GM18867 (cell line): Measurements from ENCODE around the gene NOL6.
"Not testable (repeated sequence)": the region's sequence is repeated elsewhere in the genome, so short reads cannot be mapped to it uniquely, and the experiment has no call there.

Experiments
- ATAC-seq: cut with Tn5 transposase; IDR thresholded peaks from one replicate; pipeline ENCODE4 v1.9.1; 2021; ENCODE audit warnings: mild to moderate bottlenecking, moderate library complexity; ENCODE audit not compliant: unreplicated experiment

NOL6 gene

GRCh38 chr9:33473643-33474352 is at the start of gene NOL6:
Gene NOL6 (minus strand): TSS chr9:33473924. CDS start chr9:33473842, 82 bp downstream.
- peak; percentile 98 for ATAC-seq

- not testable (repeated sequence) for ATAC-seq
These were observed 48.1 kb upstream of the NOL6 start for GRCh38 chr9:33521861-33522260.

- ATAC-seq, result not testable (repeated sequence)
These were observed 44.3 kb upstream of the NOL6 start for GRCh38 chr9:33517934-33518577.

GRCh38 chr9:33517373-33517772 is 43.6 kb upstream of the NOL6 start:
- no peak for ATAC-seq

- ATAC-seq, result not testable (repeated sequence)
These were observed 42.7 kb upstream of the NOL6 start for GRCh38 chr9:33516397-33516796.

- ATAC-seq, result not testable (repeated sequence)
These were observed 41.7 kb upstream of the NOL6 start for GRCh38 chr9:33515342-33515995.

GRCh38 chr9:33512535-33512934 is 38.8 kb upstream of the NOL6 start:
- not testable (repeated sequence) for ATAC-seq

- not testable (repeated sequence) for ATAC-seq
These were observed 37.4 kb upstream of the NOL6 start for GRCh38 chr9:33511184-33511517.

GRCh38 chr9:33510262-33511183 is 36.8 kb upstream of the NOL6 start:
- ATAC-seq, result no peak

GRCh38 chr9:33506626-33507370 is 33.1 kb upstream of the NOL6 start:
- no peak for ATAC-seq

- no peak for ATAC-seq
These were observed 24.7 kb upstream of the NOL6 start for GRCh38 chr9:33498387-33498786.

GRCh38 chr9:33493819-33494218 is 20.1 kb upstream of the NOL6 start:
- ATAC-seq, result not testable (repeated sequence)

- ATAC-seq, result no peak
These were observed 15.3 kb upstream of the NOL6 start for GRCh38 chr9:33489066-33489465.

GRCh38 chr9:33485312-33485711 is 11.6 kb upstream of the NOL6 start:
- not testable (repeated sequence) for ATAC-seq

GRCh38 chr9:33480976-33481375 is 7.3 kb upstream of the NOL6 start:
- ATAC-seq, result no peak

- ATAC-seq, result no peak
These were observed 6.4 kb upstream of the NOL6 start for GRCh38 chr9:33480106-33480505.

- ATAC-seq, result no peak
These were observed 2.8 kb upstream of the NOL6 start for GRCh38 chr9:33476503-33476902.

- ATAC-seq, result no peak
These were observed 1.6 kb upstream of the NOL6 start for GRCh38 chr9:33475357-33475756.

GRCh38 chr9:33472881-33473615 is 676 bp downstream of the NOL6 start:
- ATAC-seq, result no peak
